D341Med (cell line): ENCODE results near the gene AGAP1.

Experiments used
- DNase-seq: peaks from one replicate; pipeline ENCODE4 v3.0.0; 2012; ENCODE audit warnings: low spot score

AGAP1 gene

GRCh38 chr2:235849489-235849888 lies 355.6 kb downstream of the AGAP1 start:
- no peak for DNase-seq

GRCh38 chr2:235850289-235850688 lies 356.4 kb downstream of the AGAP1 start:
- no peak for DNase-seq

DNA sequence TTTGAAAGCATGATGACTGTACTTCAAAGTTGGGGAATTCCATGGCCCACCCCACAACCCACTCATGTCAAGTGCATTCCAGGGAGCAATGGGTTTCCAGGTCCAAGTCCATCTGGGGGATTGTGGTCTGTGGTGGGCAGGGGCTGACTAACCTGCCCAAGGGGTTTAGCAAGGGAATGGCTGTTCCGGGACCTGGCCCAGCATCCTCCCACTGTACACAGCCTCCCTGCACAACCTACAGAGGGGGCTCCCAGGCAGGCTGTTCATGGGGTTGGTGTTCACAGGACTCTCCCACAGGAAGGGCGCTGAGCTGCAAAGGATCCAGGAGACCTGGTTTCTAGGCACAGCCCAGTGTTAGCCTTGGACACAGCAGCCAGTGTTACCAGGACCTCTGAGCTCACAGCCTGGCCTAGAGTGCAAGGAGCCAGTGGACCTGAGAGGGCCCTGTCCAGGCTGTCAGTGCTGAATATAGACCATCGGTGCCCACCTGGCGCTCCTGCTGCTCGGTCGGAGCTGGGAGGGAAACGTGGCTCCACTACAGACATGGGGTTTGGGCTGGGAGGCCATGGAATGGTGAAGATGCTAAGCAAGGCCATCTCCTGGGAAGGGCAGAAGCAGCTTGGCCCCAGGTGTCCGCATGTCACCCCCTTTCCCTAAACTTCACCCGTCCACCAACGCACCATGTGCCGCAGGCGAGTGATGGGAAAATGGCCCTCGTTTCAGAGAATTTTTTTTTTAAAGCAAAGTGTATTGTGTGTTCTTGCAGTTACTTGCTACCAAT lies 357.1 kb downstream of the AGAP1 start:
- DNase-seq, result no peak

DNA sequence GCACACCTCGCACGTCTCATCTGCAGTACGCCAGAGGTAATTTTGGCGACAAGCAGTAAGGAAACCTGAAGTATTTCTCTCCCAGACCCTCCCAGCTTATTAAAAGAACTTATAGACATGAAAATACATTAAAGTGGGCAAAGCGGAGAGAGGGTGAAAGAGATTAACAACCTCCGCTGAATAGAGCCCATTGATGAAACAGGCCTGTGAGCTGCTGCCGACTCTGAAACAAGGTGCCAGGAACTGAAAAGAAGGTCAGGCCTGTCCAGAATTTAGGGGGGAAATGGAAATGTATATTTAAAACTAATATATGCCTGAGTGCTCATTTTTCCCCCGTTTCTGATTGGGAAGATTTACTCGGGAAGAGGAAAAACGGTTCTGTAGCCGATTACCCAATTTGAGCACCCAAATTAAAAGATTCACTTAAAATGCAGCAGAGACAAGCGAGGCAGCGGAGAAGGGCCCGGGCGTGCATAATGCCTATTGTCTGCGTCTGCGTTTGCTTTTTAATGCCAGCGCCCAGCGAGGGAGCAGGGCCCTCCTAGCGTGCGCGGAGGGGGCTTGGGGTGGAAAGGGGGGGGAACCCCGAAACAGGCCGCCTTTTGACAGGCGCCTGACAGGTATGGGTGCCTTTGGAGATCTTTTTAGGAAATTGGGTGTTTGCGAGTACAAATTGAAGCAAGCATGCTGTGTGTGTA lies 358.1 kb downstream of the AGAP1 start:
- DNase-seq, result no peak

GRCh38 chr2:235852526-235852920 lies 358.7 kb downstream of the AGAP1 start:
- DNase-seq, result no peak

GRCh38 chr2:235854276-235854675 lies 360.4 kb downstream of the AGAP1 start:
- no peak for DNase-seq

DNA sequence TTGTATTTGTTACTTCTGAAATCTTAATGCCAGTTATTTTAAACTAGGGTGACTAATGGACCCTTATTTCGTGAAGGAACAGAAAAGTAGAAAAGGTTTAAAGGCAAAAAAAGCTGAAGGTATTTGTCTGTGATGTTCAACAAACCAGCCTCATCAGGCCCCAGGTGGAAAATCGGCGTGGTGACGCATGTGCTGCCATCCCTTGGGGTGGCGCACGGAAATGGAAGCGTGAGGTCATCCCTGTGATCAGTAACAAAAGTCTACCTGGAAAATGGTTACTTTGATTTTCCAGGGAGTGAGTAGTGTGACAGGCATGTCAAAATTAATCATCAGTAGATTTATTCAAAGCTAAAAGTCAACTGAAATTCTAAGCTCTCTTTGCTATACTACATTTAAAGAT lies 361.2 kb downstream of the AGAP1 start:
- DNase-seq, result no peak

DNA sequence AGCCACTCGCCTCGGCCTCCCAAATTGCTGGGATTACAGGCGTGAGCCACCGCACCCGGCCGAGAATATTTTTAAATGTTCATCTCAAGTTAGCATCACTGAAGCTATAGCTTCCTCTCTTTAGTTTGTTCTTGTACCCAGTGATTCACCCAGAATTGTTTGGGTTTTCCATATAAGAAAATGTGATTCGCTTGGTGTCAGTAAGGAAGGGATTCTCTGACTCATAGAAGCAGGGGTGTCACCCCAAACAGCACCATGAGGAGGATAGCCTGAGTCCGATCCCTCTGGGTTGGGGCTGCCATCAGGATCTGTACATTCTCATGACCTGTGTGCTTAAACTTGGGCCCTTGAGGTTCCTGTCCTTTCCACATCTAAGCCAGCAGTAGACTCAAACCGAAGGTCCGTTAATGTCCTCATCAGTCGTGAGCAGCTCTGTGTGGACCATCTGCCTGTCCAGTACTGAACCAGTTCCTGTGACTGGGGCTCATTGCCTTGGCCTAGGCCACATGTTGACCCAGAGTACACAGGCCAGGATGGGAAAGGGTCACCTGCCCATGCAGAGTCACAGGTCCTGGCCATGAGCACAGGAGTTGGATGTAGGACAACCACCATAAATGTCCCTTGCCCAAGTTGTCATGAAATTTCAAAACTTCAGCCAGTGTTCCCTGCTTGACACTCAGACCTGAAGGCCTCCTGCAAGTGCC lies 362.5 kb downstream of the AGAP1 start:
- no peak for DNase-seq

GRCh38 chr2:235857598-235857997 lies 363.8 kb downstream of the AGAP1 start:
- DNase-seq, result no peak

GRCh38 chr2:235858881-235859280 lies 365.0 kb downstream of the AGAP1 start:
- no peak for DNase-seq

GRCh38 chr2:235859651-235860050 lies 365.8 kb downstream of the AGAP1 start:
- no peak for DNase-seq

DNA sequence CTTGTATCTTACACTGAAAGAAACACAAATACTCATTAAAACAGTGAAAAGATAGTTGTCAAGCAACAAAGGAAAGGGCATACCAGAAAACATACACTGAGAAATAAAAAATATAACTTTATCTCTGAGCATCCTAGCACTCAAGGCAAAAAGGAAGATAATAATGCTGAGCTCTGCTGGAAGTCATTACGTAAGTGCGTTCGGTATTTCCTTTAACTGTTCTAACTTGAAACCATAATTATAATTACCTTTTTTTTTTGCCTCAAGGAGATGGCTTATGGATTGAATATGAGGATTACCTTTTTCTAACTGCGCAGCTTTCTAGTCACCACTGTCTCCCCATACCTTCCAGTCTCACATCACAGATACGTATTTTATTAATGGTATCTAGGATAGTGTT lies 366.3 kb downstream of the AGAP1 start:
- DNase-seq, result no peak

DNA sequence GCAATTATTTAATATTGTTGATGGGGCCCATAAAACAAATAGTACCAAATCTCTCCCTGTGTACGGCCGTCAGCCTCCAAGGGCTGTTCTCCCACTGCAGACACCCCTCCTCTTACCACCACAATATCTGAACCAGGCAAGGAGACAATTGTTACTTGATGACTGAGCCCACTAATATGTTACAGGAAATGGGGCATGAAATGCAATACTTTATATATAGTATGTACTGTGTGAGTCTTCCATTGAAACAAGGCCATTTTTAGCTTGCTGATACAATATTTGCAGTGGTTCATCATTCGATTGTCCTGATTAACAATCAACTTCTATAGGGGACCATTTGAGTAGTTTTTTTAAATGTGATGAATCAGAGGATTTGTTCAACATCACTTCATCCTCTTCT lies 367.0 kb downstream of the AGAP1 start:
- no peak for DNase-seq

DNA sequence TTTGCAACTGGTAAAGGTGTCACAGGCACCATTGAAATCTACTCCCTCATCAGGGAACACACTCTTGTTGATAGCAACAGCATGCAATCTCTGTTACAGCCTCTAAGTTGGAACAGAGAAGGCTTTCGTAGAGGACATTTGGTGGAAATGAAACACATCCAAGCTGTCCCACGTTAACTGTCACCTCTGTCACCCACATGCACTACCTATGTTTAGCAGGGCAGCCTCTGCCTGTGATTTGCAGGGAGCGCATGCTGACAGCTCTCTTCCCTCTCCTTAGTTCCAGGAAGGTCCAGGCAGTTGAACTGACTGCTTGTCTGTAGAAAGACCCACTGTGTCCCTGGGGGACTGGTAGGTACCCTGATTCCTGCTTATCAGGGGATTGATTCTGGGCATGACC lies 367.5 kb downstream of the AGAP1 start:
- no peak for DNase-seq

DNA sequence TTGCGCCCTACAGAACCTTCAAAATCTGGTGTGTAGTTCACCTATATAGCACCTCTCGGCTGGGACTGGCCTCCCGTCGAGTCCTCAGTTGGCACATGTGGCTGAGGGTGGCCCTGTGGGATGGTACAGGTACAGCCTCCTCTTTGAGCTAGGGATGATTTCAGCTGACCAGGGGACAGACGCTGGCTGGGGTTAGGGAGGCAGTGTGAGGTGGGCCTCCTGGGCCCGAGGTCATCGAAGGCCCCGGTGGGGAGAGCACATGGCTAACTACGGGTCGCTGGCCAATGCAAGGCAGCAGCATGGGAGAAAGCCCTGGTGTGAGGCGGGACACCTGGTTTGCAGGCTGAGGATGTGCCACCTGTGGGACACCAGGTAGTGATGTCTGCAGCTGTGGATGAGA lies 369.6 kb downstream of the AGAP1 start:
- no peak for DNase-seq

DNA sequence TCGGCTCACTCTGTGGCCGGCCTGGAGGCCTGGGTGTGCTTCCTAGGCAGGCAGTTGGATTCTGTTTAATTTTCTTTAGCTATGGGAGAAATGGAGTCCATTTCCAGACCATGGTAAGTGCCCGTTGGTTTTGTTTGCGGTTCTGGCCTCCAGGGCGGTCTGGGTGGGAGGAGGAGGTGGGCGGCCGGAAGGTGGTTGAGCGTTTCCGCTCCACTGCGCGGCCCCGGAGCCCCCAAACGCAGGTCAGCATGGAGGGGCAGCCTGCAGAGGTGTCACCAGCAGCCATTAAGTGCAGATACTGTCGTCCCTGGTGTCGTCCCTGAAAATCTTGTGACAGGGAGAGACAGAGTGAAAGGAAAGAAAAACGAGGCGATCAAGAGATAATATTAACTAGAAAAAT lies 370.5 kb downstream of the AGAP1 start:
- no peak for DNase-seq

DNA sequence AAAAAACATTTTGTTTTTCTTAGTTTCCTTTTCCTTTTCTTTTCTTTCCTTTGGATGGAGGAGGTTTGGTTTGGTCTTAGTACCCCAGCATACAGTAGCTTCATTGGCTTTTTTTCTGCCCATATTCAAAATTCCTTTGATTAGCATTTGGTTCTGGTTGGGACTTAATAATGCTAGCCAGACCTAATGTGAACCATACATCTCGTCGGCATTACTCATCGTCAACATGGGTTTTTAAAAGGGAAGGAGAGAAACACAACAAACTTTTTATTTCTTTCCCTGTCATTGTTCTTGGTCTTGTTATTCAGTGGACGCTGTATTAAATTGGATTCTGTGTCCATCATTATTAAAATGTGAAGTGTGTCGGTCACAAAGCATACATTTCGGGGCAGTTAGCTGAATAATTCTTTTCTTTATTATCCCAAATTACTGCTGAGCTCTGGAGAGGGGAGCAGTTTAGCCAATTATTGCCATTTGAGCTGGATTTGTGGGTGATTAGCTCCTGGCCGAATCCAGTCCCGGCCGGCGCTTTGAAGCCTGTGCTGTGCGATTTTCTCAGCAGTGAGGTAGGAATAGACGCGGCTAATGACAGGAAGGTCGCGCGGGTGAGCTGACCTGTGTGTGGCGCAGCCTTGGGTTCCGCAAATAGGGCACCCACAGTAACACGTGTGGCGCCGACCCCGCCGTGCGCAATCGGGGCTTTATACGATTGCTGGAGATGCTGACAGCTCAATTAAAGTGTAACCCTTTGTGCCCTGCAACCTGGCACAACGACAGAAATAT lies 371.1 kb downstream of the AGAP1 start:
- no peak for DNase-seq

DNA sequence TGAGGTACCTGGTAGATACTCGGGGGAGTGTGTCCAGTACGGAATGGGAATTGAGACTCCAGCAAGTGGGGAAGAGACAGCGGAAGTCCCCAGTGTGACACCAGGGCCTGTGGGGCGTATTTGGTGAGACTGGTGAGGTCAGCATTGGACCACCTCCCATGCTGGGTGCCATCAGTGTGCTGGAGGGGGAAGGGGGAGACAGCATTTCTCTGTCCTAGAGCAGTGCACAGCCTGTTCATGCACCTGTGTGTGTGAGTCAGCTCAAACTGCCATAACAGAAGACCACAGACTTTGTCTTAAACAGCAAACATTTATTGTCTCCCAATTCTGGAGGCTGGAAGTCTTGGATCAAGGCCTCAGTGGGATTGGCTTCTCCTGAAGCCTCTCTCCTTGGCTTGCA lies 372.5 kb downstream of the AGAP1 start:
- DNase-seq, result no peak

GRCh38 chr2:235868224-235868623 lies 374.4 kb downstream of the AGAP1 start:
- DNase-seq, result no peak

DNA sequence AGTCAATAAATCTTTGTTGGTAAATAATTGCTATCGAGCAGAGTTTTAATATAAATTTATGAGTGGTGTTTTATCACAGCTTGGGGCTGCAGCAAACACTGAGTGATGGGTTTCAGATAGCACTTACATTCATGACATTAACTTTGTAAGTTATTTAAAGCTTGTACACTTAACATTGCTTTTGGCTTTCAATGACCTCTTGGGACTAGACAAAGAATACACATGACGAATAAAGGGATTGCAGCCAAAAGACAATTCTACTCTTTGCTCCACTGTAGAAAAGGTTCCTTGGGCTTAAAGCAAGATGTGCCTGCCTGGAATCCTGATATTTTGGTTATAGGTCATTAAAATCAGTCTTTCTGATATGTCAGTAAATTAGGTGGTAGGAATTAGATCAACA lies 374.8 kb downstream of the AGAP1 start:
- no peak for DNase-seq

- no peak for DNase-seq
Observed at GRCh38 chr2:235870515-235870914, 376.7 kb downstream of the AGAP1 start.

DNA sequence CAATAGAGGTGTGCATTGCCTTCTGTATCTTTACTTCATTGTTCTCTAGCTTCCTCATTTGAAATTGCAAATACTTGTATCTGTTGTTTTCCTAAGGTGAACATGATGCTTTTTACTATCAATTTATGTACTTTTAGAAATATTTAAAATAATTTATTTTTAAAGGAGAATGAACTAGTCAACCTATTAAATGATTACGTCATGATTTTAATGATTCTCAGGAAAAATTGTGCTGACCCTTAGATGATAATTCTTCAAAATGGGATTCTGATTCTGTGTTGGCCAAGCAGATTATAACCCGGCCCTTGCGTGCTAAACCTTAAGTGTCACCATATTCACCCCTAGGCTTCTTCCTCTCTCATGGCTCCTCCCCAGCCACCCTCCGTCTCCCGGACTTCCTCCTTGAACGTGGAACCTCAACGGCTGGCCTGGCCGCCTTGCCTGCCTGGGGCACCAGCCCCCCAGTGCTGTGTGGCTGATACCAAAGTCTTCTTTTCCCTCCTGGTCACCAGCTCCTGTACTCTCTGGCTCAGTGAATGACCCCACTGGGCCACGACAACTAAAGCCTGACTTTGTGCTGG lies 382.3 kb downstream of the AGAP1 start:
- DNase-seq, result no peak
